MG63 (cell line): ENCODE measurements around the gene CDY2B. TPM values are rescaled to one million over a fixed set of nuclear protein-coding genes. Genes with fewer than 3 reads are reported as not detected.
"Not testable (repeated sequence)": the region's sequence is repeated elsewhere in the genome, so short reads cannot be mapped to it uniquely, and the experiment has no call there.

Experiments used
- DNase-seq: peaks from one replicate; pipeline ENCODE4 v3.0.0-alpha.2; 2020
- H3K27me3 ChIP-seq: fragments of 250-450 bp; sonication (Bioruptor Pico); 2 replicates; pipeline ENCODE4 v1.5.1; 2020; ENCODE audit warnings: mild to moderate bottlenecking, moderate library complexity
- H3K36me3 ChIP-seq: fragments of 250-450 bp; sonication (Bioruptor Pico); 2 replicates; pipeline ENCODE4 v1.5.1; 2020; ENCODE audit warnings: mild to moderate bottlenecking, moderate library complexity
- H3K4me3 ChIP-seq: fragments of 250-450 bp; sonication (Bioruptor Pico); 2 replicates; pipeline ENCODE4 v1.5.1; 2020; ENCODE audit warnings: mild to moderate bottlenecking, moderate library complexity
- H3K9me3 ChIP-seq: fragments of 250-450 bp; sonication (Bioruptor Pico); 2 replicates; pipeline ENCODE4 v1.5.1; 2020; ENCODE audit warnings: mild to moderate bottlenecking, moderate library complexity
- total RNA-seq: library from RNA; depleted of rRNA; stranded (reverse); fragments of >200 nt; shearing (Covaris generic); gene quantifications from 2 replicates; pipeline ENCODE4 v1.2.3, GENCODE V29; 2014; ENCODE audit warnings: low replicate concordance; rRNA removed

CDY2B gene, protein sequence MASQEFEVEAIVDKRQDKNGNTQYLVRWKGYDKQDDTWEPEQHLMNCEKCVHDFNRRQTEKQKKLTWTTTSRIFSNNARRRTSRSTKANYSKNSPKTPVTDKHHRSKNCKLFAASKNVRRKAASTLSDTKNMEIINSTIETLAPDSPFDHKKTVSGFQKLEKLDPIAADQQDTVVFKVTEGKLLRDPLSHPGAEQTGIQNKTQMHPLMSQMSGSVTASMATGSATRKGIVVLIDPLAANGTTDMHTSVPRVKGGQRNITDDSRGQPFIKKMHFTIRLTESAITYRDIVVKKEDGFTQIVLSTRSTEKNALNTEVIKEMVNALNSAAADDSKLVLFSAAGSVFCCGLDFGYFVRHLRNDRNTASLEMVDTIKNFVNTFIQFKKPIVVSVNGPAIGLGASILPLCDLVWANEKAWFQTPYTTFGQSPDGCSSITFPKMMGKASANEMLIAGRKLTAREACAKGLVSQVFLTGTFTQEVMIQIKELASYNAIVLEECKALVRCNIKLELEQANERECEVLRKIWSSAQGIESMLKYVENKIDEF
- total RNA-seq = not detected in 2 replicates

DNA sequence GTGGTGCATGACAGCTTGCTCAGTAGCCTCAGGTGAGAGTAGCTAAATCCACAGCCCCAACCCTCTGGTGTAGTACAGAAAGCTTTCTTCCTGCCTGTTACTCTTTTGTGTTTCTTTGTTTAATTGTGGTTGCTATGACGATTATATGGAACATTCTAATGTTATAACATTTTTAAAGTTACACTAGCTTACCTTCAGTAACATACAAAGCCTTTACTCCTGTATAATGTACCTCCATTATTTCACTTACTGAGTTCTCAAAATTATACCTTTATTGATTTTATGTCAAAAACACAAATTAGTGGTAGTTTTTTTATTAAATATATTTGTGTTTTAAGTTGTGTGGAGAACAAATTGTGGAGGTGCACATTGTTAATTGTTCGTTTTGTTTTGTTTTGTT lies at the start of gene CDY2B:
Gene CDY2B, minus strand, starts transcription at position 101 of the 400 bp plus-strand sequence. CDS start 328 bp downstream, outside the sequence.
- not testable (repeated sequence) for H3K36me3 ChIP-seq, H3K27me3 ChIP-seq, DNase-seq, H3K9me3 ChIP-seq, H3K4me3 ChIP-seq

DNA sequence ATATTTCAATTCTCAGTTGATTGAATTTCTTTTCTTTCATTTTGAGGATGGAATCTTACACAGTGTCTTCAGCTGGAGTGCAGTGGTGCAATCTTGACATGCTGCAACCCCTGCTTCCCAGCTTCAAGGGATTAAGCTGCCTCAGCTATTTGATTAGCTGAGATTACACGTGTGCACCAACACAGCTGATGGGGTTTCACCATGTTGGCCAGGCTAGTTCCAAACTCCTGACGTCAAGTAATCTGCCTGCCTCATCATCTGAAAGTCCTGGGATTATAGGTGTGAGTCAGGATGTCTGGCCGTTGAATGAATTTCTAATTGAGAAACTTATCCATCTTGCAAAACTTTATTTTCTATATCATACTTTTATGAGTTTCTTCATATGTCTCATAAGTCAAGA lies 28.0 kb upstream of the CDY2B start:
- H3K9me3 ChIP-seq, H3K4me3 ChIP-seq, DNase-seq, H3K27me3 ChIP-seq, H3K36me3 ChIP-seq: not testable (repeated sequence)

DNA sequence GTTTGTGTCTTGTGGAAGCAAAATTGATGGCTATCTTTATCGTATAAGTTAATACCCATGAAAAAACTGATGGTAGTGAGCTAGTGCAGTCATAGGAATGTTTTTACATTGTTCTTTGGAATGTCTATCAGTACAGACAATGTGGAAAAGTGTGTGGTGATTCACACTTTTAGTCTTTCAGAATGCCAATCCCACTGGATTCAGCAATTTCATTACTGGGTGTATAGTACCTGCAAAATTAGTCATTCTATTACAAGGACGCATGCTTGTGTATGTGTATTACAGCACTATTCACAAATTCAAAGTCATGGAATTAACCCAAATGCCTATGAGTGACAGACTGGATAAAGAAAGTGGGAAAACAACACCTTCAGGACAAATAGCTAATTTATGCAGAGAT lies 27.3 kb upstream of the CDY2B start:
- not testable (repeated sequence) for H3K27me3 ChIP-seq, H3K36me3 ChIP-seq, H3K4me3 ChIP-seq, DNase-seq, H3K9me3 ChIP-seq

DNA sequence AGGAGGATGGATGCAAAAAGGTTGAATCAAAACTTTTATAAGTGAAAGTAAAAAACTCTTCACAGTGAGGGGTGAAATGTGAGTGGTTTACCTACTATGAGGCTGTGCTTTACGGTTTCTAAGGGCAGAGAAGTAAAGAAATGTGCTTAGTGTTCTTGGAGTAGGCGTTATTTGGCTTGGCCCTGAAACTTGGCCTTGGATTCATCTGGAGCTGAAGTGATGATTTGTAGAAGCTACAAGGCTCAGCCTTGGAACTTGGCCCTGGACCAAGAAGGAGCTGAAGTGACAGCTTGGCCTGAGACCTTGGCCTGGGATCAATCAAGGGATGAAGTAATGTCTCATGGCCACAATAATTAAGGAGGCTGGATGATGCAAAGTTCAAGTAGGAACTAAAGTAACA lies 1.7 kb upstream of the CDY2B start:
- not testable (repeated sequence) for H3K4me3 ChIP-seq, DNase-seq, H3K27me3 ChIP-seq, H3K36me3 ChIP-seq, H3K9me3 ChIP-seq

DNA sequence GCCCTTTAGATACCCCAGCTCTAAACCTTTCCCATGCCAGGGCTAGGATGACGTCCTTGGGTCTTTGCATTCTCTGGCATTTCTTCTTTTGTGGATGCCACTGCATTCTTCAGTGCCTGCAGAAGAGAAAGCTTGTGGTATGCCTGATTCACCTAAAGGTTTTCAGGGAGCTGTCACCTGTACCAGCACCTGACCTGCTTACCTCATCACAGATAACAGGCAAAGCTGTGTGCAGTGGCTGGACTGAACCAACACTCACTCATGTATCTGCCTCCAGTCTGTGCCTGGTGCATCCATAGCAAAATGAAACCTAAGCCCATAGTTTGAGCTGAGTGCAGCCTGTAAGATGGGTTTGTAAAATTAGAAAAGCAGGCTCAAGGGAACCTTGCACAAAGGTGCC lies 3.3 kb downstream of the CDY2B start:
- not testable (repeated sequence) for H3K36me3 ChIP-seq, H3K4me3 ChIP-seq, H3K27me3 ChIP-seq, H3K9me3 ChIP-seq, DNase-seq

DNA sequence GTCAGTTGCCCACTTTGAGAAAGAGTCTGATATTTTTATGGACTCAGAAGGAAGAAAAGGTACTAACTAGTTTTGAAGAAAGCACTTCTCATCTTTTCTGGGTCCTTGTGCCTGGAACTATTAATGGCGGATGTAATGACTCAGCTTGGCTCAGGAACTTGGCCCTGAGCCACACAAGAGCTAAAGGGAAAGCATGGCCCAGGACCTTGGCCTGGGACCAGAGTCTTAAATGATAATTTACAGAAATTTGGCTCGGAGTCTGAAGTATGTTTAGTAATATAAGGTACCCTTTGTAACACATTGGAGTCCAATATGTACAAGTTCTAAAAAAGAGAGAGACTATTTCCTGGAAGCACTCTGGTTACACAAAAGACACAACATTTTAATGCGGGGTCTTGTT lies 4.6 kb downstream of the CDY2B start:
- H3K36me3 ChIP-seq, H3K27me3 ChIP-seq, H3K4me3 ChIP-seq, DNase-seq, H3K9me3 ChIP-seq: not testable (repeated sequence)

DNA sequence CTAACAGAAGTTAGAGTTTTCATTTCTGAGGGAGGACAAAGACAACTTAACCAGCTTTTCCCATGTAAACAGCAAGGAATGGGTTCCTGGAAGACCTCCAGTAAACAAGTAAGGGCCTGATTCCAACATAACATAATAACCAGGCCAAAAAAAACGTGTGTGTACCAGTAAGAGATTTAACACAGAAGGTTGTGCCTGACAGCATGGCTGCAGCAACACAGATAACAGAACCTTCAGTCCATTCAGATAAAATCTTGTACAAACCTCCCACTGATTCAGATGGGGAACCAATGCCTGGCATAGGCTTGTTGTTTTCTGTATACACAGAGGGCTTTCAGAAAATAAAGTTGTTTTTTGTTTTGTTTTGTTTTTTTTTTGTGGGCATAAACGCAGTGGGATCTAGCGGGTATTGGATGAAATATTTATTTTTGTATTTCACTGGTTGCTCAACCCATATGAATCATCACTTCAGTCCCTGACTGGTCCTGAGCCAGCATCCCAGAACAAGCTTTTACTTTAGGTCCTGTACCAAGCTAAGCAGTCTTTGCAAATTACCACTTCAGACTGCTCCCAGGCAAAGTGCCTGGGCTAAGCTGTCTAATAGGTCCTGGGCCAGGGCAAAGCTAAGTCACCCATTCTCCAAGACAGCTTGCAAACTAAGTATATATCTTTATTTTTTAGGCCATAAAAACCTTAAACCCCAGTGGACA lies 8.7 kb downstream of the CDY2B start:
- not testable (repeated sequence) for H3K27me3 ChIP-seq

DNA sequence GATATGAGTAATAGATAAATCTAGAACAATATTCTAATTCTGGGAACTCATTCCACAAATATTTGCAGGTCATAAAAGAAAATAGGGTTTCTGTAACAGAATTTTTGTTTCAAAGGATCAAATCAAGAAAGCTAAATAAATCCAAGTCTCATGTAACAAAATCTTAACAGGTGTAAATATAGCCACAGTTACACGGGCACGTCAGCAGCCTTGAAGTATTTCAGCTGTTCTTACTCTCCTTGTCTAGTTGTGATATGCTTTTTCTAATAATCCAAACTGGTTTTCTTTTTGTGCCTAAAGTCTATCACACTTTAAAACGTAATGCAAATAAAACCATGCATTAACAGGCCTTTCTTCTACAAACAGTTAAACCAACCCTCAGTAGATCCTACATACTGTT lies 9.3 kb downstream of the CDY2B start:
- DNase-seq = not testable (repeated sequence)

More for the DNA sequence above, 8.7 kb downstream of the CDY2B start:
- not testable (repeated sequence) for H3K36me3 ChIP-seq, DNase-seq, H3K9me3 ChIP-seq, H3K4me3 ChIP-seq

DNA sequence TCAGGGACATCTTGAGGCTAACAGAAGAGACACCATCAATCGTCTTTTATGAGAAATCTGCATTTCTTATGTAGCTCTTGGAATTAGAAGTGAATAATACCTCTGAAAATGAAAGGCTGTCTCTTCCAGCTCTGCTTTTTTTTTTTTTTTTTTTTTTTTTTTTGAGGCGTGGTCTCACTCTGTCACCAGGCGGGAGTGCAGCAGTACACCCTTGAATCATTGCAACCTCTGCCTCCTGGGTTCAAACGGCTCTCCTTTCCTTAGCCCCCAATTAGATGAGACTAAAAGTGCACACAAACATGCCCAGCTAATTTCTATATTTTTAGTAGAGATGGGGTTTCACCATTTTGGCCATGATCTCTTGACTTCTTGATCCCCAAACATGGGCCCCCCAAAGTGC lies 12.2 kb downstream of the CDY2B start:
- not testable (repeated sequence) for H3K9me3 ChIP-seq, H3K4me3 ChIP-seq, H3K27me3 ChIP-seq, DNase-seq, H3K36me3 ChIP-seq

More for the DNA sequence above, 9.3 kb downstream of the CDY2B start:
- not testable (repeated sequence) for H3K4me3 ChIP-seq, H3K27me3 ChIP-seq, H3K9me3 ChIP-seq, H3K36me3 ChIP-seq

DNA sequence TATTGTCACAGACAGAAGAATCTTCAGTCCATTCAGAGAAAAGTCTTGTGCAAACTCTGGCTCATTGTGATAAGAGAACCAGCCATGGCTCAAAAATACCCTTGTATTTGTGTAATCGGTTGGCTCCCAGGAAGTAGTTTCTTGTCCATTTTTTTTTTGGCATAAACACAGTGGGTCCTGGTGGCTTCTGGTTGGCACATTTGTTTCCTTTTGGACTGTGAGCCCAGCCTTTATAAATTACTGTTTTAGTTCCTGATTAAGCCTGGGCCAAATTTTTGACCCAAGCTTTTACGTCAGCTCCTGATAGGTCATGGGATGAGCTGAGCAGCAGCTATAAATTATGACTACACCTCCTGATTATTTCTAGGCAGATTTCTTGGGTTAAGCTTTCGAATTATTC lies 19.4 kb downstream of the CDY2B start:
- not testable (repeated sequence) for H3K27me3 ChIP-seq, H3K36me3 ChIP-seq, H3K9me3 ChIP-seq, DNase-seq, H3K4me3 ChIP-seq

DNA sequence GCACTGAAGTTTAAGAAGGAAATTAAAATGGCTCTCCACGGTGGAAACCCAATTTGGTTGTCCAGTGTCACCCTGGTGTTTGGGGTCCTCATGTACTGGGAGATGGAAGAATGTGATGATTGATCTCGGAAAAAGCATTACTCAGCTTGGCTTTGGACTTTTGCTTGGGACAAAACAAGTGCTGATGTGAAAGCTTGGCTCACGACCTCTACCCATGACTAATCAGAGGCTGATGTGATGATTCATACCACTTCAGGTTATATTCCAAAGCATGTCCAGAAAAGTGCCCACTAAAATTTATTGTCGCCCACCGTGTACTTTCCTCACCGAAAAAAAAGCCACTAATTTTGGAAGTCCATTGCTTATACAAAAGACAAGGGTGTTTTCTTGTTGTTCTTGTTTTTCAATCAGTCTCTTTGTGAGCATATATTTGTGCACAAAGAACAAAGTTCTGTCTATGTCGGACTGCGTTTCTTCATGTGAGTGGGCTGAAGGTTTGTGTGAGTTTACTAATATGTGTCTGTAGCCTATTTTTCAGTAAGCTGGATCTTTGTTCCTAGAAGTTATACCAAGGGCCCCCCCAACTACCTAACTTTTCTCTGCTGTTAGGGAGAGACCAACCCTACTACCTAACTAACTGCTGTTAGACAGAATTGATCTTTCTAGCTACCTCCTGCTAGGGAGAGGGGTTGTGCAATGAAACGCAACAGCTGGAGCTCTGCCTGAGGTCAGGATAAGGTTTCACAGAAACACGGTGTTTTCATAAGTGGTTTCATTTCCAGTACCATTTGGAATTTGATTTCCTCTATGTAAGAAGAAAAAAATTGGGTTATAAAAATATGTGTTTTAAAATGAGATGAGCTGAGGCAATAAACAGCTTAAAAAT lies 22.8 kb downstream of the CDY2B start:
- not testable (repeated sequence) for DNase-seq, H3K36me3 ChIP-seq, H3K27me3 ChIP-seq, H3K9me3 ChIP-seq, H3K4me3 ChIP-seq

DNA sequence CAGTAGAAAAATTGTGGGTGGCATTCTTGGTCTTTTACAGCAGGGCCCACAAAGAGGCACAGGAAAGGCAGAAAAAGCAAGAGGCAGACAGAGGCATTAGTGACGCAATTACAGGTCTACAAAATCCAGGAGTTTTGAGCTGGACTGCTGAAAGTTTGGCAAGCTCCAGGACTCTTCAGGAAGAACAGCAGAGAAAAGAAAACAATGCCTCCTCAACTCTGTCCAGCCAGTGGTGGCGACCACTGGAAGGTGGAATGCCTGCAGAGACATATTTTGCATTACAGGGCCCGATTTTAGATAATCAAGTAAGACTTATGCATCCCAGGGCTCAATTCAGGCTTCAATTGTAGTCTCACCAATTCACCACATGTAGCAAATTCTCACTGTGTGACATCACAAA lies 23.5 kb downstream of the CDY2B start:
- not testable (repeated sequence) for H3K9me3 ChIP-seq

DNA sequence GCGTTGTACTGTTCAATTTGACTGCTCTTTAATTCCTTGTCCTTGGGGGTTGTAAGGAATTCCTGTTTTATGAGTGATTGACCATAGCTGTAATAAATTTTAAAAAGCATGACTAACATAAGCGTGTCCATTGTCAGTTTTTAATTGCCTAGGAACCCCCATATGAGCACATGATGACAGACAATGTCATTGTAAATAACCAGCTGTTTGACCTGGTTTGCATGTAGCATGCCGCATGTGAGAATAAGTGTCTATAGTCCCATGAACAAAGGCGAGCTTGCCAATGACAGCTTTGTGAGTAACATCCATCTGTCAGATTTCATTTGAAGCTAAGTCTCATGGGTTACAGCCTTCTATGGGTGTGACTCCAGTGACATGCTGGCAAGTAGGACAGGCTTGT lies 30.9 kb downstream of the CDY2B start:
- not testable (repeated sequence) for H3K4me3 ChIP-seq, H3K36me3 ChIP-seq, H3K27me3 ChIP-seq, H3K9me3 ChIP-seq, DNase-seq

More for the DNA sequence above, 23.5 kb downstream of the CDY2B start:
- H3K36me3 ChIP-seq, H3K27me3 ChIP-seq, DNase-seq, H3K4me3 ChIP-seq: not testable (repeated sequence)

DNA sequence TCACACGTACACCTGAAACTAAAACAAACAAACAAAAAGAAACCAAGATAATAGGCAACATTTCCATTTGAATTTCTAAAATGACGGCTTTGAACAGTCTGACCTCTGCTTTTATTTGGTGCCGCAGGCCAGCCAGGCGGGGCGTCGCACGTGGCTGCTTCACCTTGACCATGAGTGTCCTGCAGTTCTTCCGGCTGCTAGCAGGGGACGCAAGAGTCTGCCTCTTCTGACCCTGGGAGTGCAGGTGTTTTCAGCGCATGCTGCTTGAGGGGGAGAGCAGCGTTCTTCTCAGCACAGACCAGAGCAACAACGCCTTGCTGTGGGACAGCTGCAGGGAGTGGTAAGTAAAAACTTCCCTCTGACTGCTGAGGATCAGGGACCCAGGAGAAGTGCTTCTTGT lies 47.9 kb downstream of the CDY2B start:
- DNase-seq, H3K4me3 ChIP-seq, H3K36me3 ChIP-seq, H3K9me3 ChIP-seq, H3K27me3 ChIP-seq: not testable (repeated sequence)
